Panc1 (cell line): ENCODE measurements around the gene CISD2.

ENCODE experiments used
- CTCF ChIP-seq: fragments of 450-650 bp; IDR thresholded peaks from 2 replicates; pipeline ENCODE4 v1.5.1; 2017; ENCODE audit warnings: mild to moderate bottlenecking
- POLR2AphosphoS5 ChIP-seq: IDR thresholded peaks from 2 replicates; pipeline ENCODE4 v1.6.1; 2012; ENCODE audit warnings: mild to moderate bottlenecking, low read depth, low read length, moderate library complexity

- TF ChIP-seq POLR2AphosphoS5: peak; percentile 53
- no peak for TF ChIP-seq CTCF
Observed at GRCh38 chr4:102825261-102826091, 43.3 kb upstream of the CISD2 start.
